ENCODE measurements around the gene ZNF468.
"Not testable (repeated sequence)": the region's sequence is repeated elsewhere in the genome, so short reads cannot be mapped to it uniquely, and the experiment has no call there.

GRCh38 chr19:52868031-52868430 lies 10.6 kb upstream of the ZNF468 start:
- TF ChIP-seq CTCF (IDR thresholded peaks at IDR 0.05; ENCODE audit: insufficient read depth, low read length, poor library complexity, severe bottlenecking); EZH2phosphoT487 (conservative IDR thresholded peaks at IDR 0.05; ENCODE audit: low read length): not testable (repeated sequence)
